NCI-H1436 (cell line): ENCODE measurements around the gene NBEAL2.

Experiments used
- DNase-seq: peaks from one replicate; lab custom pipeline; 2025; lab: John Stamatoyannopoulos, UW

The NBEAL2 gene

DNA sequence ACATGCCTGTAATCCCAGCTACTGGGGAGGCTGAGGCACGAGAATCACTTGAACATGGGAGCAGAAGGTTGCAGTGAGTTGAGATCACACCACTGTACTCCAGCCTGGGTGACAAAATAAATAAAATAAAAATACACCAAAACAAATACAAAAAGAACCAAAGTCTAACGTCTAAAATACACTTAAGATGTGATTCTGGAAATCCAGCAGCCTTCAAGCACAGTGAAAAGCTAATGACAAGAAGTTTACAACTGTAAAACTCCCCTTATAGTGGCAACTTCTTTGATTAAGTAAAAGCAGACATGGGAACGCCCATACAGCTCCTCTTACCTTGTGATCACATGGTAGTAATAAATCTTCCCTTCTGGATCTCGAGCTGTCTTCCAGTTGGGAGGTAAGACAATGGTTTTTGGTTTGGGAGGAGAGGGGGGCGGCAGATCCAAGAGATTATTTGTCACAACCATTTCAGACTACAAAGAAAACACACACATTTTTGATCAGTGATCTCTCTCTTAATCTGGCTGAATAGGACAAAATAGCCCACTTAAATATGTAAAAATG lies 62.8 kb downstream of the NBEAL2 start:
- no peak for DNase-seq

DNA sequence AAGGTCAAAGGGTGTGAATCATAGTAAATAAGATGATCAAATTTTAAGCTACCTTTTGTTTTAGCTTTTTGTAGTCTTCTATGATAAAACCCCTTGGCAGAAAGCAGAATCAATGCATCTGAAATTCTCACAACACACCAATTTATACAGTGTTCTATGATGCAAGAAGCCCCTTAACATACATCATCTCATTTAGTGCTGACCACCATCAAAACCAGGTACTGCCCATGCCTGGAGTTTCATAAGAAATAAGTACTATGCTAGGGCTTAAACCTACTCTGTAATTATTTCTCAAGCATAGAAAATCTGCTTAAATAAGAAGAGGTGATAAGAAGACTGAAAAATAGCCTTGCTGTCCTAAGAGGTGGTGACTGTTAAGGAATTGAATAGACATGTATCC lies 67.6 kb downstream of the NBEAL2 start:
- no peak for DNase-seq

DNA sequence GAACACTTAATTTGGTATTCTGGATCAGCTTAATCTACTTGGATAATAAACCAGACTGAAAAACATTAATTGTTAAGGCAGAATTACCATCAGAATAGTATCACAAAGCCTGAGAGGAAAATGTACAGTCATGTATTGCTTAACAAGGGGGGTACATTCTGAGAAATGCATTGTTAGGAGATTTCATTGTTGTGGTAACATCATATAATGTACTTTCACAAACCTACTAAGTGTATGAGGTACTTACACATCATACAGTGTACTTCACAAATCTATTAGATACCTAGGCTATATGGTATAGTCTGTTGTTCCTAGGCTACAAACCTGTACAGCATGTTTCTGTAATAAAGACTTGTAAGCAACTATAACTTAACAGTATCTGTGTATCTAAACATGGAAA lies 68.2 kb downstream of the NBEAL2 start:
- DNase-seq, result no peak

DNA sequence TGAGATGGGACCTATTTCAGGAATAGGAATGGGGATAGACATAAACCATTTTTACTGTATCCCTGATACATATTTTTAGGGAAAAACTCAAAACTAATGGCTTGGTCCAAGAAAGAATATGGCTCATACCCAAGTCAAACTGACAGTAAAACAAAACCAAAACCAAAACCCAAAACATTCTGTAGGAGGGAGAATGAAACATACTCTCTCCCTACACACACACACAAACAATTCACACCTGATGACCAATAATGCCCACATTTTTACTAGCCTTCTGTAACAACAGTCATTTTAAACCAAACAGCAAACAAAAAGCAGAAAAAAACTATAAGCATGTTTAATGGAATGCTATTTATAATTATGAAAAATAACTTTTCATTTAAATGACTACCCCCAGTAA lies 74.9 kb downstream of the NBEAL2 start:
- DNase-seq, result no peak

DNA sequence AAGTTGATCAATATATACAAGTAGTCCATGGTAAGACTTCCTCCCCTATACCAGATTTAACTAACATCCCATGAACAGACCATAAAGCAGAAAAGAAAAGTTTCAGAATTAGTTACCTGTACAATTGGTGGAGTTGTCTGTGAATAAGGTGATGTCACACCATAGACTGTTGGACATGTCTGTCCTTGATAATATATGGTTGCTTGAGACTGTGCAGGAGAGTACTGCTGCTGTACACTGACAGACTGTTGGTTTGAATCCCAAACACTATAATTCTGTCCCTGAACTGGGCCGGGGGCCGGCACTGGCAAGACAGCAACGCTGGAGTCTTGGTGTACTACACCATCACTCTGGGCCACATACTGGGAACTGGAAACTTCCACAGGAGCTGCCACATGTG lies 77.2 kb downstream of the NBEAL2 start:
- no peak for DNase-seq

DNA sequence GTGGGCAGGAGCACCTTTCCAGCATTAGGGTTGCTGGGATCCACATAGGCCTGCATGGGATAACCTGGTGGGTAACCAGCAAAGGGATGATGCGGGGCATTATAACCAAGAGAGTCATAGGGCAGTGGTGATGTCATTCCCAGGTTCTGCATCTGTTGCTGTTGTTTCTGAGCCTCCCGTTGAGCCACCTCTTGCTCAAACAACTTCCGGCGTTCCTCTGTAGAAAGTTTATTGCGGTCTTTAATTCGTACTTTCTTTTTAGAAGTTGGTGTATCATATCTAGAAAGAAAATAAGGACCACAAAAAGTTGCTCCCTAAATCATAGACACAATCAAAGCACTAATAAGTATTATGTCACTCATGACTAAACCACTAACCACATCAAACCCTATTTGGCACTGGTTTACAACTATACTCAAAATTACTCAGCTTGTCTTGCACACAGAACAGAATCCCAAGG lies 77.8 kb downstream of the NBEAL2 start:
- no peak for DNase-seq
